OCI-LY1 (cell line): ENCODE measurements around the gene PAX5.

Experiments used
- H2AFZ ChIP-seq: fragments of 200-600 bp; sonication (generic), shearing (Covaris generic); 2 replicates; pipeline ENCODE4 v1.6.0; 2014; ENCODE audit warnings: antibody characterized with exemption, mild to moderate bottlenecking, low read length
- H3F3A ChIP-seq: fragments of 200-600 bp; sonication (generic), shearing (Covaris generic); 2 replicates; pipeline ENCODE4 v1.6.0; 2014; ENCODE audit warnings: mild to moderate bottlenecking, antibody characterized with exemption, low read length, moderate library complexity; ENCODE audit not compliant: insufficient read depth
- H3K27ac ChIP-seq: fragments of 200-600 bp; sonication (generic); 2 replicates; pipeline ENCODE4 v1.5.1; 2014; ENCODE audit warnings: low read length, mixed run types, mild to moderate bottlenecking, low read depth; ENCODE audit not compliant: poor library complexity, severe bottlenecking
- H3K27me3 ChIP-seq: fragments of 200-600 bp; sonication (generic); 2 replicates; pipeline ENCODE4 v1.6.0; 2014; ENCODE audit warnings: antibody characterized with exemption, mild to moderate bottlenecking, low read length, moderate library complexity; ENCODE audit not compliant: insufficient read depth
- H3K36me3 ChIP-seq: fragments of 200-600 bp; sonication (generic); 2 replicates; pipeline ENCODE4 v1.6.1; 2014; ENCODE audit warnings: mild to moderate bottlenecking, antibody characterized with exemption, low read length, moderate library complexity, mixed read lengths; ENCODE audit not compliant: insufficient read depth
- H3K4me1 ChIP-seq: fragments of 200-600 bp; sonication (generic); 2 replicates; pipeline ENCODE4 v1.5.1; 2014; ENCODE audit warnings: mild to moderate bottlenecking, low read length, moderate library complexity; ENCODE audit not compliant: insufficient read depth, severe bottlenecking
- H3K4me2 ChIP-seq: fragments of 200-600 bp; sonication (generic), shearing (Covaris generic); 2 replicates; pipeline ENCODE4 v1.6.1; 2014; ENCODE audit warnings: low read length
- H3K4me3 ChIP-seq: fragments of 200-600 bp; sonication (generic); 2 replicates; pipeline ENCODE4 v1.5.1; 2014; ENCODE audit warnings: low read length, low read depth, mild to moderate bottlenecking, mixed read lengths; ENCODE audit not compliant: poor library complexity, severe bottlenecking
- H3K79me2 ChIP-seq: fragments of 200-600 bp; shearing (Covaris generic); 2 replicates; pipeline ENCODE4 v1.6.1; 2016; ENCODE audit warnings: mixed run types, low read length, mixed read lengths; ENCODE audit not compliant: insufficient read depth
- H3K9ac ChIP-seq: fragments of 200-600 bp; sonication (generic), shearing (Covaris generic); 2 replicates; pipeline ENCODE4 v1.6.1; 2014; ENCODE audit warnings: mild to moderate bottlenecking, low read length, mixed read lengths
- H3K9me2 ChIP-seq: fragments of 200-600 bp; sonication (generic), shearing (Covaris generic); 2 replicates; pipeline ENCODE4 v1.6.1; 2014; ENCODE audit warnings: low read depth, mild to moderate bottlenecking, low read length, mixed read lengths
- H3K9me3 ChIP-seq: fragments of 200-600 bp; shearing (Covaris generic); 2 replicates; pipeline ENCODE4 v1.6.1; 2014; ENCODE audit warnings: low read length, mixed read lengths
- H4K20me1 ChIP-seq: fragments of 200-600 bp; sonication (generic), shearing (Covaris generic); 2 replicates; pipeline ENCODE4 v1.6.0; 2016; ENCODE audit warnings: mild to moderate bottlenecking, low read length; ENCODE audit not compliant: insufficient read depth
- EZH2 ChIP-seq: fragments of 200-600 bp; sonication (generic), shearing (Covaris generic); IDR thresholded peaks from 2 replicates; pipeline ENCODE4 v1.8.0; 2017; ENCODE audit warnings: borderline replicate concordance, mixed run types, mild to moderate bottlenecking, antibody characterized with exemption, low read length, moderate library complexity, mixed read lengths
- TF ChIP-seq, protein P1 (sequence below): fragments of 200-600 bp; sonication (generic), shearing (Covaris generic); IDR thresholded peaks from 2 replicates; pipeline ENCODE4 v1.5.1; 2017; ENCODE audit warnings: mild to moderate bottlenecking, antibody characterized with exemption, low read length, moderate library complexity, mixed read lengths

Gene PAX5

GRCh38 chr9:36929350-36929675 lies 104.8 kb downstream of the PAX5 start:
- no peaks in the 10 kb centered on the region for H3K27me3 ChIP-seq
- H4K20me1 ChIP-seq = no peaks in the 10 kb centered on the region
- no peaks in the 10 kb centered on the region for H3K4me1 ChIP-seq
- no peak overlapping the region for H3K4me2 ChIP-seq
- no peaks in the 10 kb centered on the region for H3K79me2 ChIP-seq
- no peak overlapping the region for H3K4me3 ChIP-seq
- H3K27ac ChIP-seq = no peak overlapping the region
- H3K36me3 ChIP-seq = peaks cover 74% of the 10 kb centered on the region
- TF ChIP-seq, protein P1, sequence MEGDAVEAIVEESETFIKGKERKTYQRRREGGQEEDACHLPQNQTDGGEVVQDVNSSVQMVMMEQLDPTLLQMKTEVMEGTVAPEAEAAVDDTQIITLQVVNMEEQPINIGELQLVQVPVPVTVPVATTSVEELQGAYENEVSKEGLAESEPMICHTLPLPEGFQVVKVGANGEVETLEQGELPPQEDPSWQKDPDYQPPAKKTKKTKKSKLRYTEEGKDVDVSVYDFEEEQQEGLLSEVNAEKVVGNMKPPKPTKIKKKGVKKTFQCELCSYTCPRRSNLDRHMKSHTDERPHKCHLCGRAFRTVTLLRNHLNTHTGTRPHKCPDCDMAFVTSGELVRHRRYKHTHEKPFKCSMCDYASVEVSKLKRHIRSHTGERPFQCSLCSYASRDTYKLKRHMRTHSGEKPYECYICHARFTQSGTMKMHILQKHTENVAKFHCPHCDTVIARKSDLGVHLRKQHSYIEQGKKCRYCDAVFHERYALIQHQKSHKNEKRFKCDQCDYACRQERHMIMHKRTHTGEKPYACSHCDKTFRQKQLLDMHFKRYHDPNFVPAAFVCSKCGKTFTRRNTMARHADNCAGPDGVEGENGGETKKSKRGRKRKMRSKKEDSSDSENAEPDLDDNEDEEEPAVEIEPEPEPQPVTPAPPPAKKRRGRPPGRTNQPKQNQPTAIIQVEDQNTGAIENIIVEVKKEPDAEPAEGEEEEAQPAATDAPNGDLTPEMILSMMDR = no peak
- TF ChIP-seq EZH2 = no peak
- H2AFZ ChIP-seq = no peak overlapping the region
- H3F3A ChIP-seq = no peaks in the 10 kb centered on the region
- H3K9me2 ChIP-seq = no peaks in the 10 kb centered on the region
- no peaks in the 10 kb centered on the region for H3K9me3 ChIP-seq
- H3K9ac ChIP-seq = no peak overlapping the region

- no peak overlapping the region for H3K27ac ChIP-seq
- no peak for TF ChIP-seq EZH2
- TF ChIP-seq, protein P1 = no peak
- H3K4me1 ChIP-seq = no peaks in the 10 kb centered on the region
- H3K9ac ChIP-seq = no peak overlapping the region
- no peaks in the 10 kb centered on the region for H3F3A ChIP-seq
- H3K9me3 ChIP-seq = no peaks in the 10 kb centered on the region
- peaks cover 74% of the 10 kb centered on the region for H3K36me3 ChIP-seq
- H3K4me3 ChIP-seq = no peak overlapping the region
- no peak overlapping the region for H3K4me2 ChIP-seq
- H3K9me2 ChIP-seq = no peaks in the 10 kb centered on the region
- no peaks in the 10 kb centered on the region for H3K27me3 ChIP-seq
- no peaks in the 10 kb centered on the region for H3K79me2 ChIP-seq
- H4K20me1 ChIP-seq = no peaks in the 10 kb centered on the region
- no peak overlapping the region for H2AFZ ChIP-seq
Observed at GRCh38 chr9:36928670-36929349, 105.3 kb downstream of the PAX5 start.

DNA sequence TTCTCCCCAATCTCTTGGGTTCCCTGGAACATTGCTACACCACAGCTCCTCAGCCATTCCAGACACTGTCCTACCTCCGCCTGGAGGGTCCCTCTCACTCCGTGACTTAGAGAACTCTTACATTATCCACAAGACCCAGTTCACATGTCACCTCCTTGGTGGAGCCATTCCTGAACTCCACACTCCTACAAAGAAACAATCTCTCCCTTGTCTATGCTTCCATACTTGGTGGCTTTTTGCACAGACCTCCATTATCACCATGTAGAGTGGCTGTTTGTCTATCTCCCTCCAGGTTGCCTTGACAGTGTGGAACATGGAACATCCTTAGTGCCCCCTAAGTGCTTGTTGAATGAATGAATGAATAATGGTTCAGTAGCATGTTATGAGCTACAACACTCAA lies 105.9 kb downstream of the PAX5 start:
- Histone ChIP-seq H3K9me3 (no peaks in the 10 kb centered on the region), H2AFZ (no peak overlapping the region), H4K20me1 (no peaks in the 10 kb centered on the region), H3K27ac (no peak overlapping the region), H3K4me1 (no peaks in the 10 kb centered on the region), H3K36me3 (peaks cover 74% of the 10 kb centered on the region), H3K4me2 (no peak overlapping the region), H3F3A (no peaks in the 10 kb centered on the region), H3K79me2 (no peaks in the 10 kb centered on the region), H3K9me2 (no peaks in the 10 kb centered on the region), H3K4me3 (no peak overlapping the region), H3K27me3 (no peaks in the 10 kb centered on the region), H3K9ac (no peak overlapping the region)
- TF ChIP-seq, protein P1 = no peak
- TF ChIP-seq EZH2 = no peak
